T-helper 2 cell (primary cell): ENCODE data around the gene CFAP210.
"Not testable (repeated sequence)": the region's sequence is repeated elsewhere in the genome, so short reads cannot be mapped to it uniquely, and the experiment has no call there.

ENCODE experiments used
- DNase-seq, 5 experiments: peaks; one replicate each; pipeline versions ENCODE4 v3.0.0 to v3.0.0-alpha.2; 2012 to 2022

CFAP210 gene

DNA sequence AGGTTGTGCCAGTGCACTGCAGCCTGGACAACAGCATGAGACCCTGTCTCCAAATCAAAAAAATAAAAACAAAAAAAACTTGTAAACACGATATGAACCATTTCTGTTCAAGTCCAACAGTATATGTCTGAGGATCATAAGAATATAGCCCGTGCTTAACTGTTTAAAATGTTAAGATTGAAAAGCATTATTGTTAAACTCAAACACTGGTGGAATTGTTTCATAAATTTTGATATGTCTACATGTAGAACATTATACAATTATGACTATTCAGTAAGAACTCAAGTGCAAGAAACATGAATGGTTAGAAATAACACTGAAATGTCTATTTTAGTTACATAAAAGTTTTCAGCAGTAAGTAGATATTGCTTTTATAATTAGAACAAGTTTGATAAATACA, 80.3 kb downstream of the CFAP210 start:
- DNase-seq: no peak

DNA sequence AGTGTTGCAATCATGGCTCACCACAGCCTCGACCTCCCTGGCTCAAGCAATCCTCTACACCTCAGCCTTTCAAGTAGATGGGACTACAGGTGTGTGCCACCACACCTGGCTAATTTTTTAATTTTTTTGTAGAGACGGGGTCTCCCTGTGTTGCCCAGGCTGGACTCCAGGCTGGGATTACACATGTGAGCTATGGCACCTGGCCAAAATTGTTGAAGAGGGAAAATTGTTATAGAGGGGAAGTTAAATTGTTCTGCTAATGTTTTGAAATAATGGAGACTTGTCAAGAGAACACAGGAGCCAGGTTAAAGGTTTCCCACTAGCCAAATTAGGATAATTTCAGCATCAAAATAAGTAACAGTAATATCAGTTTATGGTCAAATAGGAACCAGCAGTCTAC, 84.9 kb downstream of the CFAP210 start:
- no peak for DNase-seq

DNA sequence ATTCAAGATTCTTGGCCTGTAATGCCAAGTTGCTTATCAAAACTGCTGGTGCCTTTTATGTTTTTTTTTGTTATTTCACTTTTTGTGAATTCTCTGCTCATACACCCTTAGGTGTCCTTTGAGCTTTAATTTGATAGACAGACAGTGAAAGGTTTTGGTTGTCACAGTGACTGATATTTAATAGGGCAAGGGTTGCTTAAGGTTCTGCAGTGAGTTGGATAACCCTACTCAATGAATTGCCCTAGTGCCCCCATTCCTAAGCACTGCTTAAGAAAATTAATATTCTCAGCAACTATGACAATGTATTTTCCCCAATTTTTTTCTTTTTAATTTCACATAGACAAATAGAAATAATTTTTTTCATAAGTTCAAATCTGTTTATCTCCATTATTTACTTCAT, 94.6 kb downstream of the CFAP210 start:
- no peak for DNase-seq

DNA sequence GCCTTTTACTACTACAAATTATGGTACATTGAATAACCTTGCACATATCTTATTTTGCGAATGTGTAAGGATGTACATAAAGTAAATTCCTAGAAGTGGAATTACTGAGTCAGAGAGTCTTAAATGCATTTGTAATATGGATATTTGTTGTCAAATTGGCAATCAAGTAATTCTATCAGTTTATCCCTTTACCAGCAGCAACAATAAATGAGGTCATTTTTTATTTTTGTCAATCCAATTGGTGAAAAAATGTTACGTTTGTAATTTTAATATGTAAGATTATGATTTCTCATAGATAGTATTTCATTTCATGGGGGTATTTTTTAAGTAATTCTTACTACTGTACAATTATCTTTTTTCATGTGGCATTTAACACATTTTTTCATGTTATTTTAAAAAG, 95.2 kb downstream of the CFAP210 start:
- DNase-seq: no peak

DNA sequence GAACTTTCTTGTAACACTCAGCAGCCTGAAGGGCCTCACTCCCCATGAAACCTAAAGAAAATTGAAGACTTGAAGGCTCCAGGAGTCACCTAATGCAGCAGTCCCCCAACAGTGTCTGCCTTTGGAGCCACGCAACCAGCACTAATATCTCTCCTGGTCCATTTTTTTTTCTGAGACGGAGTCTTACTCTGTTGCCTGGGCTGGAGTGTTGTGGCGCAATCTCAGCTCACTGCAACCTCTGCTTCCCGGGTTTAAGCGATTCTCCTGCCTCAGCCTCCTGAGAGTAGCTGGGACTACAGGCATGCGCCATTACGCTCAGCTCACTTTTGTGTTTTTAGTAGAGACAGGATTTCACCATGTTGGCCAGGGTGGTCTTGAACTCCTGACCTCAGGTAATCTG, 97.7 kb downstream of the CFAP210 start:
- DNase-seq: not testable (repeated sequence)
